Peyer's patch (tissue), 4 donors: ENCODE results near the gene DAAM2. TPM values are rescaled to one million over a fixed set of nuclear protein-coding genes. Genes with fewer than 3 reads are reported as not detected.

ENCODE experiments used
- DNase-seq, 3 donors: peaks; one replicate each; pipeline ENCODE4 v3.0.0-alpha.2; 2017 to 2019
- H3K27ac ChIP-seq, 4 donors: fragments of 200-600 bp; sonication (generic); one replicate each; pipeline ENCODE4 v1.5.1; 2016 to 2019
- H3K27me3 ChIP-seq, 2 donors: fragments of 200-600 bp; sonication (generic); one replicate each; pipeline ENCODE4 v1.5.1; 2019
- H3K36me3 ChIP-seq, 3 donors: fragments of 200-600 bp; sonication (generic); one replicate each; pipeline ENCODE4 v1.5.1; 2016 to 2019
- H3K4me1 ChIP-seq, 4 donors: fragments of 200-600 bp; sonication (generic); one replicate each; pipeline ENCODE4 v1.5.1; 2016 to 2019
- H3K4me3 ChIP-seq, 4 donors: fragments of 200-600 bp; sonication (generic); 1 replicate in 3 of 4; 2 replicates in 1 of 4; pipeline ENCODE4 v1.5.1; 2016 to 2019; ENCODE audit warnings: mild to moderate bottlenecking in 1 of 4
- H3K9me3 ChIP-seq, 4 donors: fragments of 200-600 bp; sonication (generic); one replicate each; pipeline ENCODE4 v1.5.1; 2016 to 2019; ENCODE audit warnings: mild to moderate bottlenecking in 1 of 4
- CTCF ChIP-seq, 6 experiments: fragments of 450-650 bp in 4 of 6; fragments of 200-600 bp in 2 of 6; sonication (generic) in 1 of 6; IDR thresholded peaks; one replicate each; pipeline ENCODE4 v1.5.1; 2017 to 2019; ENCODE audit warnings: antibody characterized with exemption in 6 of 6, mild to moderate bottlenecking in 3 of 6, moderate library complexity in 1 of 6
- POLR2A ChIP-seq, 2 donors: fragments of 450-650 bp; IDR thresholded peaks; one replicate each; pipeline ENCODE4 v1.5.1; 2017; ENCODE audit warnings: antibody characterized with exemption in 2 of 2, mild to moderate bottlenecking in 2 of 2, moderate library complexity in 2 of 2
- total RNA-seq, 4 donors: library from RNA; depleted of rRNA; stranded (reverse); fragments of >200 nt; gene quantifications; one replicate each; pipeline ENCODE4 v1.1.0, GENCODE V29; 2016

The DAAM2 gene
- total RNA-seq, 4 donors from 2014 or later = 8.8 to 178 (median 22.5) TPM

GRCh38 chr6:39893286-39893685 lies 101.1 kb downstream of the DAAM2 start:
- DNase-seq = no peak
- Histone ChIP-seq H3K4me3 (no peak overlapping the region), H3K27ac (no peak overlapping the region), H3K27me3 (no peaks in the 10 kb centered on the region), H3K9me3 (no peaks in the 10 kb centered on the region), H3K4me1 (no peaks in the 10 kb centered on the region), H3K36me3 (peaks cover 0 to 9% (median 0%) of the 10 kb centered on the region in 3 donors)
- TF ChIP-seq POLR2A (IDR thresholded peaks at IDR 0.05) (no peak), CTCF (IDR thresholded peaks at IDR 0.05) (no peak)

- Histone ChIP-seq H3K9me3 (no peaks in the 10 kb centered on the region), H3K4me3 (no peak overlapping the region), H3K4me1 (no peaks in the 10 kb centered on the region), H3K27ac (no peak overlapping the region), H3K36me3 (peaks cover 0 to 14% (median 0%) of the 10 kb centered on the region in 3 donors), H3K27me3 (no peaks in the 10 kb centered on the region)
- TF ChIP-seq CTCF (IDR thresholded peaks at IDR 0.05) (no peak), POLR2A (IDR thresholded peaks at IDR 0.05) (no peak)
- DNase-seq = no peak
Observed at GRCh38 chr6:39896701-39897100, 104.5 kb downstream of the DAAM2 start.

GRCh38 chr6:39897698-39898097 lies 105.5 kb downstream of the DAAM2 start:
- no peak for DNase-seq

GRCh38 chr6:39898625-39899024 lies 106.4 kb downstream of the DAAM2 start:
- H3K4me1 ChIP-seq = no peaks in the 10 kb centered on the region
- no peaks in the 10 kb centered on the region for H3K9me3 ChIP-seq
- DNase-seq = no peak
- H3K27ac ChIP-seq = no peak overlapping the region
- TF ChIP-seq CTCF (IDR thresholded peaks at IDR 0.05) (no peak), POLR2A (IDR thresholded peaks at IDR 0.05) (no peak)
- no peak overlapping the region for H3K4me3 ChIP-seq
- no peaks in the 10 kb centered on the region for H3K27me3 ChIP-seq
- H3K36me3 ChIP-seq = peaks cover 0 to 18% (median 0%) of the 10 kb centered on the region in 3 donors

More at GRCh38 chr6:39897698-39898097, 105.5 kb downstream of the DAAM2 start:
- no peak for TF ChIP-seq POLR2A (IDR thresholded peaks at IDR 0.05)
- no peak for TF ChIP-seq CTCF (IDR thresholded peaks at IDR 0.05)
- Histone ChIP-seq H3K4me3 (no peak overlapping the region), H3K27ac (no peak overlapping the region), H3K4me1 (no peaks in the 10 kb centered on the region), H3K36me3 (peaks cover 0 to 14% (median 0%) of the 10 kb centered on the region in 3 donors), H3K9me3 (no peaks in the 10 kb centered on the region), H3K27me3 (no peaks in the 10 kb centered on the region)

- no peaks in the 10 kb centered on the region for H3K27me3 ChIP-seq
- H3K9me3 ChIP-seq = no peaks in the 10 kb centered on the region
- H3K36me3 ChIP-seq = peaks cover 0 to 18% (median 0%) of the 10 kb centered on the region in 3 donors
- H3K27ac ChIP-seq = no peak overlapping the region
- H3K4me1 ChIP-seq = no peaks in the 10 kb centered on the region
- peak in 1 of 3 donors; percentile 30 for DNase-seq
- TF ChIP-seq POLR2A (IDR thresholded peaks at IDR 0.05) (no peak), CTCF (IDR thresholded peaks at IDR 0.05) (no peak)
- H3K4me3 ChIP-seq = no peak overlapping the region
Observed at GRCh38 chr6:39899554-39900295, 107.5 kb downstream of the DAAM2 start.
